Stimulated activated CD8-positive, alpha-beta memory T cell treated with anti-CD3 and anti-CD28 coated beads, Interleukin-2, amount 100 ng/mL, for 1 hour (primary cell): ENCODE data around the gene PTPRN2.
"Not testable (repeated sequence)": the region's sequence is repeated elsewhere in the genome, so short reads cannot be mapped to it uniquely, and the experiment has no call there.

Source experiments
- DNase-seq, 2 donors: peaks; one replicate each; pipeline ENCODE4 v3.0.0-alpha.2; 2020; ENCODE audit warnings: low read depth in 2 of 2

The PTPRN2 gene

DNA sequence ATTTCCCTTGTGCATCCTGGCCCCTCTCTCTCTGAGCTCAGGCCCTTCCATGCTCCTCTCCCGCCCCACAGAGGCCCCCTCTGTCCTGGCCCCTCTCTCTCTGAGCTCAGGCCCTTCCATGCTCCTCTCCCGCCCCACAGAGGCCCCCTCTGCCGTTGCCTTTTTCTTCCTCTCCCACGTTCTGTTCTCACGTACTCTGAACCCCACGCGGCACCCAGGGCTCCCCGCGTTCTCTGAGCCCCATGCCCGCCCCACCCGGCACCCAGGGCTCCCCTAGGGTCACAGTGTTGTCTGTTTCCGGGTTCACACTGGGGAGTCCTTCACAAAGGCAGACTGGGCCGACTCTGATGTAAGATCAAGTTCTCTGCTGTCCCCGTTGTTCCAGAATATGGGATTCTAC lies 914.0 kb downstream of the PTPRN2 start:
- no peak for DNase-seq

DNA sequence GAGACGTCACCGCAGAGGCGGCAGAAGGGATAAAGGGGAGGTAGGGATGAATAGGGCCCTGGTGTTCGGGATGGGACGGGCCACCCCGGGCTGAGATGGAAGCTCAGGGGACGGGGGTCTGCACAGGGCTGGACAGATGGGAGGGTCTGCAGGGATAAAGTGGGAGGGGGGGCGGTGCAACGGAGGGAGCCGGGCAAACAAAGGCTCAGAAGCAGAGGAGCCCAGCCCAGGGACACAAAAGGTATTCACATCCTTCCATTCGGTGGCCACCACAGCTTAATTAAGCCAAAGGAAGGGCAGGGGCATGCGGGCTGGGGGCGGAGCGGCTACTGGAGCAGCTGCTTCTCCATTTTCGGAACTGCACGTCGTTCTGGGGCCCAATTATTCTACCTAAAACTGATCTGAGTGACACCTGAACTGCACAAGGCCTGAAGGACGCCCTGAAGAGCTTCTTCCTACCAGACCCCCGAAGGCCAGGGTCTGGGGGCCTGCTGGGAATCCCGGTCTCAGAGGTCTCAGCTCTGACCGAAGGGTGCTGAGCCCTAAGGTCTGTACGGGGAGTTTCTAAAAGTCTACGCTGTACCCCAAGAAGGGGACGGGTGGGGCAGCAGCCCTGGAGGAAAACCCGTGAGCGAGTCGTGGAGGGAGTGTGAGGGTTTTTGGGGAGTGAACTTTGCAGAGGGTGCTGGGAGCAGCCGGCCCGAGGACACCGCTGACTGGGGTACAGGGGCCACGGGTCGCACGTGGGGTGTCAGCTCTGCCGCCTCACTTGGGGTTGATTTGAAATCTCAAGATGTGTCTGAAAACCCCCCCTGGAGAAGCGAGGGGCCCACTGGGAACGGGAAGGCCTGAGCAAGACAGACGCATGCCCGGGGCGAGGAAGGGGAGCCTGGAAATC lies 916.0 kb downstream of the PTPRN2 start:
- DNase-seq, result no peak

GRCh38 chr7:157670490-157671357 lies 916.9 kb downstream of the PTPRN2 start:
- DNase-seq, result no peak

DNA sequence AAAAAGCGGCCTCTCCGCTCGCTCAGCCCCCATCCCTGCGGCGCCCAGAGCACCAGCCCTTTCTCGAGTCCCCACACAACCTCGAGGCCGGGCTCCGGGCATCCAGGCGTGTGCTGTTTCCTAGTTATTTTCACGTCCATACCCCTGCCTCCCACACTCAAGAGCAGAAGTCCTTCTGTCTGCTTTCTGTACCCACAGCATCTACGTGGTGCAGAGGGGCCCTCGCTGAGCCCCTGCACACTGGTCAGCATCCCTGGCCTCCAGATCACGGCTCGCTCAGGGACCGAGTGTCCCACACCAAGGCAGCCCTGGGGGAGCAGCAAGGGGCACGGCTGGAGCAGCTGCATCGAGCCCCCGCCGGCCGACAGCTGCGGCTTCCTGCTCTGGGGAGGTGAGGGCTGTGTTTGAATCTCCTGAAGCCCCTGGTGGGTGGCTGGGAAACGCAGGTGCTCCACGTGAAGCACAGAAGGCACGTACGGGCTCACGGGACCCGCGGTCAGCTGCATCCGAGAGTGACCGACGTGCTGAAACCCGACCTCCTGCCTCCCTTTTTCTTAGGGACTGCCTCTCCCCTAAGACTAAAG lies 917.8 kb downstream of the PTPRN2 start:
- no peak for DNase-seq

- no peak for DNase-seq
These were observed 918.5 kb downstream of the PTPRN2 start for GRCh38 chr7:157668884-157669767.

GRCh38 chr7:157668221-157668883 lies 919.3 kb downstream of the PTPRN2 start:
- no peak for DNase-seq

- no peak for DNase-seq
These were observed 919.9 kb downstream of the PTPRN2 start for GRCh38 chr7:157667731-157668130.

DNA sequence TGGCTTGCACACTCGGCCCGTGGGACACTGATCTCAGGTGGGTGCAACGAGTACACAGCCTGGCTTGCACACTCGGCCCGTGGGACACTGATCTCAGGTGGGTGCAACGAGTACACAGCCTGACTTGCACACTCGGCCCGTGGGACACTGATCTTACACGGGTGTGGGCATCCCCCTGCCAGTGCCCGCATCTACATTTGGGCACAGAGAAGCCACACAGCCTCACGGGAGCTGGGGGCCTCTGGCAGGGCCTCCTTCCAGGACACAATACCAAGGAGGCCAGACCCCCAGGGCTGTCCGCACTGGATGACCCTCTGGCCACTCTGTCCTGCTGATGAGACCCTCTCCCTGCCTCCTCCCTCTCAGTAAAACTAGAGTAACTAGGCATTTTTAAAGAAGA lies 920.4 kb downstream of the PTPRN2 start:
- DNase-seq, result no peak

DNA sequence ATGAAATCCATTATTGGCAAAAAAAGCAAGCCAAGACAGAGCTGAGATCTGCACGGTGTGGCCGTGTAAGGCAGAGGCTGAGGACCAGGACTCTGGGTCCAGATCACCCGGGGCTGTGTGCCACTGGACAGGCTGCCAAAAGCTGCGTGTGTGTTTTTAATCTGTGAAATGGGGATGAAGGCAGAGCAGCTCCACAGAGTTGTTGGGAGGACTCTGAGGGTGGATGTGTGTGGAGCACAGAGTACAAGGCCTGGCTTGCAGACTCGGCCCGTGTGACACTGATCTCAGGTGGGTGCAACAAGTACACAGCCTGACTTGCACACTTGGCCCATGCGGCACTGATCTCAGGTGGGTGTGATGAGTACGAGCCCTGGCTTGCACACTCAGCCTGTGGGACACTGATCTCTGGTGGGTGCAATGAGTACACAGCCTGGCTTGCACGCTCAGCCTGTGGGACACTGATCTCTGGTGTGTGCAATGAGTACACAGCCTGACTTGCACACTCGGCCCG lies 921.0 kb downstream of the PTPRN2 start:
- no peak for DNase-seq

DNA sequence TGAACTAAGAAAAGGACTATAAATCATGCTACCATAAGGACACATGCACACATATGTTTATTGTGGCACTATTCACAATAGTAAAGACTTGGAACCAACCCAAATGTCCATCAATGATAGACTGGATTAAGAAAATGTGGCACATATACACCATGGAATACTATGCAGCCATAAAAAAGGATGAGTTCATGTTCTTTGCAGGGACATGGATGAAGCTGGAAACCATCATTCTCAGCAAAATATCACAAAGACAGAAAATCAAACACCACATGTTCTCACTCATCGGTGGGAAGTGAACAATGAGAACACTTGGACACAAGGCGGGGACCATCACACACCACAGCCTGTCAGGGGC lies 922.0 kb downstream of the PTPRN2 start:
- not testable (repeated sequence) for DNase-seq

DNA sequence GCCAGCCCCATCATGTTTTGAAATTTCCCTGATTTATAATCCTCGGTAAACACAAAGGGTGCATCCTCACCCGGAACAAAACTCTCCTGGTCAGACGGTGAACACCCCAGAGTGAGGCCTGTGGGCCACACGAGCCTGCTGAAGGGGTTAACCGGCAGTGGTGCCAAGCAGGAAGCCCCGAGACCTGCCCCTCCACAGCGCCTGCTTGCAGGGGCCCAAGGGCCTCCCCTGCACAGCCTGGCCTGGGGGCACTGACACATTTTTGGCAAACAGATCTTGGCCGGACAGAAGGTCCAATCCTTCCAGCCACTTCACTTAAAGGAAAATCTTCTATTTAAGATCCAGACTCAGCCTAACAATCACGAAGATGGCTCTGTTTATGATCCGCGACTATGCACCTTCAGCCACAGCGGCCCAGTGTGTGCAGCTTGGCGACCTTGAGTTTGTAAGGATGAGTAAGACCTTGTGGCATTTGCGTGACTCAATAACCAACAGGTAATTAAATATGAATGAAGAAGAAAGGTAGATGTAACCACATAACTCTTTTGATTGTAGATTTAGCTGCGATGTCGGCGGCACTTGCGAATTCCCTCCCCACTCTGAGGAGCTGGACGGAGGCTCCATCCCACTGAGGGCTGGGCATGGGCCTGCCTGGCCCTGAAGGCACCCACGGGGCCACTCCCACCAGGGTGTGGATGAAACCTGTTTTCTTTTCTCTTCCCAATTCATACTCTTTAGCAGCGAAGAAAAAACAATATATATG lies 922.6 kb downstream of the PTPRN2 start:
- no peak for DNase-seq

DNA sequence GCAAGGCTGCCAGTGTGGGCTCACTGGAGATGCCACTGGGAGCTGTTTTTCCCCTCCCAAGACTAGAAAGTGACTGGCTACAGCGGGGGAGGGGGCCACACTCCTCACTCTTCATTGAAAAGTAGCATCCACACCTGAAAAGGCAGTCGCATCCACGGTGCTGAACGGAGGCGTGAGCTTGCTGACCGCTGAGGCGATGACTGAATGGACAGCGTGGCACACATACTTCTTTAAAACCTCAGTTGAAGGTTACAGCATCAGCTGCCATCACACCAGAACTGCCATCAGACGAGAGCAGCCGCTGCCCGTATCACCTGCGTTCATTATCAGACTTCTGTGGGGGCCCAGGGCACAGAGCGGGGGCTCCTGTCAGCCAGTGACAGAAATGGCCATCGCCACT lies 923.6 kb downstream of the PTPRN2 start:
- DNase-seq, result no peak

DNA sequence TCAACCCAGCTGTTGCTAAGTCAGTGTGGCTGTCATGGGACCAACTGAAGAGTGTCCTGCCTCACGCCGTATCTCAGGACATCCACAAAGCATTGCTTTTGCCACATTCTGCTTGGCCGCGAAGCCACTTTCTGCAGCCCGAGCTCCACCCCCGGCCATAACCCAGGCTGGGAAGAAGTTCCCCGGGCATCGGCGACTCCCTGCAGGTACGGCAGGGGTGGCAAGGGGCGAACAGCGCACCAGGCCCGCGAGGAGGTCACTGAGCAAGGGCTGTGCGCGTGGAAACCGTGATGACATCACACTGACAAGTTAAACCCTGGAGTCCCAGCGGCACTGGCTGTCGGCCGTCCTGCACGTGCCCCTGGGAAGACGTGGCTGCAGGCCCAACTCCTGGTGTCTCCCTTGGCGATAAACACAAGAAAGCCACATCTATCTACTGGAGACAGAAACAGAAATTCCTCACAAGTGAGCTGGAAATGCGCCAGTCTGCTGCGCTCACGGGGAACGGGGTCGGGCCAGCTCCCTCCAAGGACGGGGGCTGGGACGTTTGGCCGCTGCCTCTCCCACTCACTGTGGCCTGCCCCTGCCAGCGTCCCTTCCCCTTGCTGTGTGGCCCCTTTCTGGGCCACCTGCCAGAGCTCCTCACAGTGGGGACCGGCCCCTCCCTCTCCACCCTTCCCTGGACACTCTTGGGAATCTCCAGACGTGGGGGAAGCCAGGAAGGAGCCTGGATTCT lies 924.5 kb downstream of the PTPRN2 start:
- DNase-seq, result no peak

DNA sequence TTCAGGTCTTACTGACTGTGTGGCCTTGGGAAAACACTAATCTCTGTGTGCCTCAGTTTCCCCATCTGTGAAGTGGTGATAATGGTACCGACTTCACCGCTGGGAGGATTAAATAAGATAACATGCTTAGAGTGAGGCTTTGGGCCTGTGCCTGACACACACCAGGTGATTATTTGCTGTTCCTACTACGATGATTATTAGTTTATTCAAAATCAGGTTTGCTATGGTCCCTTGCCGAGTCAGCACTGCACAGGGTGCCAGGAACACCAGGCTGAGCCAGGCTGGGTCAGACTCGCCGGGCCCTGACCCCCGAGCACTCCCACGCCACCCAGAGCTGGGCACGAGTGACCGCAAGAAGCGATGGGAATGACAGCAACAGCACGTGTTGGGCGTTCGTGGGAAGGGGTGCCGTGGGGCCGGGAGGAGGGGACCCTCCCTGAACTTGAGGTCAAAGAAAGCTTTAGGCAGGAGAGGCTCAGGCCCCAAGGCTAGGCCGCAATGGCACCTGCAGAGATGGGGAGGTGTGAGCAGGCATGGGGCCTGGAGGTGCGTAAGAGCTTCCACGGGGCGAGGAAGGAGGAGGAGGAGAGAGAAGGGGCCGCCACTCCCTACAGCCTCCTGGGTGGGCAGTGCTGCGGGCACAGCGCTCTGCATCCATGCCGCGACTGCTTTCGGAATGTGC lies 925.4 kb downstream of the PTPRN2 start:
- no peak for DNase-seq

DNA sequence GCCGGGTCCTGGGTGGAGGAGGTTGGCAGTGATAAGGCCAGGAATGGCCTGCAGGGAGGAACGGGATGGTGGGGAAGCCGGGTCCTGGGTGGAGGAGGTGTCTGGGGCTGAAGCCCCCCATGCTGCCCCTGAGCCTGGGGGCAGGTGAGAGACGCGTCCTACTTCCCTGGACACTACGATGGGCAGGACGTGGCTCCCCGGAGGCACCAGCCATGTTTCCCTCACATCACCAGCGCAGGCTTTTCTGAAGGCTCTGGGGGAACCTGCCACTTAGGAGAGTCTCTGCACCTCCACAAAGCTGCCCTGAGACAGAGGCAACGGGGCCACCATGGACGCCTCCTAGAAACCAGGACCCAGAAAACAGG lies 926.0 kb downstream of the PTPRN2 start:
- no peak for DNase-seq

DNA sequence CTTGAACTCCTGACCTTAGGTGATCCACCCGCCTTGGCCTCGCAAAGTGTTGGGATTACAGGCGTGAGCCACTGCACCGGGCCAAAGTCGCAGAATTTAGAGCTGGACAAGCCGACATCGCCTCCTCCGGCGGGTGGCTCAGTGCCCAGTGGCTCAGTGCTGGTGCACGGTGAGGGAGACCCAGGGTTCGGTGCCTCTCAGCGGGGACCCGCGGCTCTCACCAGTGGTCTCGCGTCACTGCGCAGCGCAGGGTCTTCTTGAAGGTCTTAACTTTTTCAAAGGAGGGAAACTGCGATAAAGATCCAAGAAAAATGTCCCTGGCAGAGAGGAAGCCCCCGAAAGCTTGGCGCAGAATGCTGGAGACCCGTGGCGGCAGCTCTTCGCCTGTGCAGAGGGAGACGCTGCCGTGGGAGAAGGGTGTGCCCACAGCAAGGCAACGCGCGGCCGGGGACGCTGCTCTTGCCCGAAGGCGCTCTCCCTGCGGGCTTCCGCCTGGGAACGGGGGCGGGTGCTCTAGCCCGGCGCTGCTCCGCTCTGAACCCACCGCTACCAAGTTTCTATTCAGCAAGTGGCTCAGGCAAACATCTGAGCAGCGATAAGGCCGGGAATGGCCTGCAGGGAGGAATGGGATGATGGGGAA lies 926.5 kb downstream of the PTPRN2 start:
- DNase-seq, result no peak

DNA sequence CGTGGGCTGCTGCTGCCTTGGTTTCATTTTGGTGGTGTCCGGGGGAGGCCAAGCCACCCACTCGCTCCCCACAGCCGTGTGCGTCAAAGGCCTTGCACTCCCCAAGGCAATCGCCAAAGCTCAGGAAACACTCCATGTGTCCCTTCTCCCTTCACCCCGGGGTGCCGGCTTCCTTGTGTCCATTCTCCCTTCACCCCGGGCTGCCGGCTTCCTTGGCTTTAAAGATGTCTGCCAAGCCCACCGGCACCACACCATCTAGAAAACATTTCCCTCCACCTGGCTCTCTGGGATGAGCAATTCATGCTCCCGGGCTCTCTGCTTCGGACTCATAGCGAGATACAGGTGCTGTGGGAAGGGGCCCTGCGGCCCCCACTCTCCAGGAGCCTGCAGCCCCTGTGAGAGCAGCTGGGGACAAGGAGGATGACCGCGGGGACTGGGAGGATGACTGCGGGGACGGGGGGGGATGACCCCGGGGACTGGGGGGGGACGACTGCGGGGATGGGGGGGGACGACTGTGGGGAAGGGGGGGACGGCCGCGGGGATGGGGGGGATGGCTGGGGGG lies 928.7 kb downstream of the PTPRN2 start:
- no peak for DNase-seq
